PFSK-1 (cell line): Measurements from ENCODE around the gene TMEM89.

Experiments
- FOXP2 ChIP-seq: optimal IDR thresholded peaks from 2 replicates; pipeline ENCODE3; 2011; ENCODE audit warnings: borderline replicate concordance, control low read depth, inconsistent platforms; ENCODE audit not compliant: insufficient read depth; ENCODE audit errors: extremely low read length, extremely low read depth
- POLR2AphosphoS5 ChIP-seq: IDR thresholded peaks from 2 replicates; pipeline ENCODE4 v1.6.1; 2012; ENCODE audit warnings: low read depth, mild to moderate bottlenecking, control low read depth, low read length, moderate library complexity
- SIN3A ChIP-seq: IDR thresholded peaks from 2 replicates; pipeline ENCODE4 v1.6.1; 2012; ENCODE audit warnings: mild to moderate bottlenecking, low read length, moderate library complexity, borderline replicate concordance; ENCODE audit not compliant: insufficient read depth
- TAF1 ChIP-seq: IDR thresholded peaks from 2 replicates; pipeline ENCODE4 v1.6.1; 2012; ENCODE audit warnings: low read length, control low read depth, borderline replicate concordance; ENCODE audit not compliant: insufficient read depth
- TF ChIP-seq, protein P1 (sequence below), 2 experiments: IDR thresholded peaks; 2 replicates each; pipeline versions ENCODE4 v1.6.1 to v1.8.0; 2011 to 2012; ENCODE audit warnings: low read depth in 2 of 2, low read length in 2 of 2, control low read depth in 1 of 2, inconsistent platforms in 1 of 2, mild to moderate bottlenecking in 1 of 2, moderate library complexity in 1 of 2; ENCODE audit not compliant: insufficient read depth in 1 of 2

The TMEM89 gene

DNA sequence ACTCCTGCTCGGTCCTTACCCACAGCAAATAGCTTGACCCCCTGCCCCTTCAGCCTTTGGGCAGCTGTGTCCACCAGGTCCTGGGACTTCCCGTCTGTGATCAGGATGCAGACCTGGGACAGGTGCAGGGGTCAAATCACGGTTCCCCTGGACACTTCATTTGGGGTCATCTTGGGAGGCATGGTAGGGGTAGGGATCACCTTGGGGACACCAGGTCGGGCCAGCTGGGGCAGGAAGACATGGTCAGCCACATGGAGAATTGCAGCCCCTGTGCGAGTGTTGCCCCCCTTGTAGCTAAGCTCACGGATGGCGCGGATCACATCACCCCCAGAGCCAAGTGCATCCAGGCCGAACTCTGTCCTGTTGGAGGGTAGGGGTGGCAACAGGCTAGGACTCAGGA is 28.2 kb downstream of the TMEM89 start:
- TF ChIP-seq POLR2AphosphoS5 (no peak), FOXP2 (no peak), TAF1 (no peak)
- TF ChIP-seq, protein P1, sequence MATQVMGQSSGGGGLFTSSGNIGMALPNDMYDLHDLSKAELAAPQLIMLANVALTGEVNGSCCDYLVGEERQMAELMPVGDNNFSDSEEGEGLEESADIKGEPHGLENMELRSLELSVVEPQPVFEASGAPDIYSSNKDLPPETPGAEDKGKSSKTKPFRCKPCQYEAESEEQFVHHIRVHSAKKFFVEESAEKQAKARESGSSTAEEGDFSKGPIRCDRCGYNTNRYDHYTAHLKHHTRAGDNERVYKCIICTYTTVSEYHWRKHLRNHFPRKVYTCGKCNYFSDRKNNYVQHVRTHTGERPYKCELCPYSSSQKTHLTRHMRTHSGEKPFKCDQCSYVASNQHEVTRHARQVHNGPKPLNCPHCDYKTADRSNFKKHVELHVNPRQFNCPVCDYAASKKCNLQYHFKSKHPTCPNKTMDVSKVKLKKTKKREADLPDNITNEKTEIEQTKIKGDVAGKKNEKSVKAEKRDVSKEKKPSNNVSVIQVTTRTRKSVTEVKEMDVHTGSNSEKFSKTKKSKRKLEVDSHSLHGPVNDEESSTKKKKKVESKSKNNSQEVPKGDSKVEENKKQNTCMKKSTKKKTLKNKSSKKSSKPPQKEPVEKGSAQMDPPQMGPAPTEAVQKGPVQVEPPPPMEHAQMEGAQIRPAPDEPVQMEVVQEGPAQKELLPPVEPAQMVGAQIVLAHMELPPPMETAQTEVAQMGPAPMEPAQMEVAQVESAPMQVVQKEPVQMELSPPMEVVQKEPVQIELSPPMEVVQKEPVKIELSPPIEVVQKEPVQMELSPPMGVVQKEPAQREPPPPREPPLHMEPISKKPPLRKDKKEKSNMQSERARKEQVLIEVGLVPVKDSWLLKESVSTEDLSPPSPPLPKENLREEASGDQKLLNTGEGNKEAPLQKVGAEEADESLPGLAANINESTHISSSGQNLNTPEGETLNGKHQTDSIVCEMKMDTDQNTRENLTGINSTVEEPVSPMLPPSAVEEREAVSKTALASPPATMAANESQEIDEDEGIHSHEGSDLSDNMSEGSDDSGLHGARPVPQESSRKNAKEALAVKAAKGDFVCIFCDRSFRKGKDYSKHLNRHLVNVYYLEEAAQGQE (IDR thresholded peaks at IDR 0.05; ENCODE audit: insufficient read depth in 1 of 2, low read depth in 2 of 2, low read length in 2 of 2), result no peak

DNA sequence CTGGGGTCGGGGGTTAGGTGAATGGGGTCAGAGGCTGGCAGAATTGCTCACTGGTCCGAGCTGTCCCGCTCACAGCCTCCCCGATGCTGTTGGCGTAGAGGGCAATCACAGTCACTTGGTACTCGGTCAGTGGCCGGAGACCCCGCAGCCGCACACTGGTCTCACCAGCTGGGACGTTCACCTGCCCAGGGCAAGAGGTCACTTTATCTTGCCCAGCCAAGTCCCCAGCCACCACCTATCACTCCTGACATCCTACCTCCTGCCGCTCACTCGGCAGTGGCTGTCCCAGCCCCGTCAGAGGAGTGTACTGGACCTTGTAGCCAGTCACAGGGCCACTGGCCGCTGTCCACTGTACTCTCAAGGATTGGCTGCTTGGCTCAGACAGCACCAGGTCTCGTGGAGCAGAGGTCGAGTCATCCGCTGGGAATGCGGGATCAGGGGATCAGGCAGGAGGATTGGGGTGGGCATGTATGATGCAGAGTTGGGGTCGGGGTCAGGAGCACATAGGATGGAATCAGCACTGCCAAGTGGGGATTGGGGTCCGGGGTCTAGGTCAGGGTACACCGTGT is 29.0 kb downstream of the TMEM89 start:
- TF ChIP-seq SIN3A (no peak), FOXP2 (no peak), POLR2AphosphoS5 (no peak), TAF1 (no peak)
- TF ChIP-seq, protein P1 (IDR thresholded peaks at IDR 0.05; ENCODE audit: insufficient read depth in 1 of 2, low read depth in 2 of 2, low read length in 2 of 2), result no peak

GRCh38 chr3:48591886-48592518 is 29.6 kb downstream of the TMEM89 start:
- TF ChIP-seq FOXP2 (no peak), POLR2AphosphoS5 (no peak), SIN3A (no peak)

GRCh38 chr3:48591436-48591835 is 30.1 kb downstream of the TMEM89 start:
- TF ChIP-seq FOXP2, result no peak
- TF ChIP-seq SIN3A, result no peak
- TF ChIP-seq TAF1, result no peak
- no peak for TF ChIP-seq POLR2AphosphoS5
- TF ChIP-seq, protein P1 (IDR thresholded peaks at IDR 0.05; ENCODE audit: insufficient read depth in 1 of 2, low read depth in 2 of 2, low read length in 2 of 2), result no peak

GRCh38 chr3:48588230-48588629 is 33.3 kb downstream of the TMEM89 start:
- TF ChIP-seq, protein P1 (IDR thresholded peaks at IDR 0.05; ENCODE audit: insufficient read depth in 1 of 2, low read depth in 2 of 2, low read length in 2 of 2), result no peak
- no peak for TF ChIP-seq POLR2AphosphoS5
- TF ChIP-seq FOXP2, result no peak
- no peak for TF ChIP-seq SIN3A
- no peak for TF ChIP-seq TAF1
